ENCODE results near the gene PTPRN2.

The PTPRN2 gene

DNA sequence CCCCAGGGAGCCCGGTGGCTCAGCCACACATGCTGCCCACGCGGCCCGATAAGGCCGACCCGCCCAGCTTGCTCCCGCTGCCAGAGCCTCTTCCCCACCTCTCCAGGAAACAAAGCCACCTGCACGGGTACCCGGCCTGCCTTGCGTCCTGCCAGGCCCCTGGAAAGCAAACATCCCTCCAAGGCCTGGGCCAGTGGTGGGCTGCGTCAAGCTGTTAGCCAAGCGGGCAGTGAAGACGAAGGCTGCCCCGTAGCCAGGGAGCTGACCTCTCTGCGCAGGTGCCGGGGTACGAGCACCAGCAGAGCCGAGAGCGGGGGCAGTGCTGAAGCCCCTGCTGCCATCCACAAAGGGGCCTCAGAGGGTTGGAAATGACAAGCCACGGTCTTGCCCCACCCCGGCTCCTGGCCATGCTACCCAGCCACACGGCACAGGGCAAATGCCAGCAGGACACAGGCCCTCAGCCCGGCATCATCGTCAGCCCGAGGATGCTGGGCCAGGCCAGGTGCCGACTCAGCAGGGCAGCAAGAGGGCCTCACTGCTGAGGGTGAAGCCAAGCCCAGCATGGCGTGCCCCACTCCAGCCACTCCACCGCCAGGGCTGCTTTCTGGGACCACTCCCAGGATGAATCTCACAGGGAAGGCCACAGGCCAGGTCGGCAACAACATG is 140.0 kb downstream of the PTPRN2 start:
- in situ Hi-C loops (cut with MboI; ENCODE audit: low sequenced_read_pairs), result no loop called here

DNA sequence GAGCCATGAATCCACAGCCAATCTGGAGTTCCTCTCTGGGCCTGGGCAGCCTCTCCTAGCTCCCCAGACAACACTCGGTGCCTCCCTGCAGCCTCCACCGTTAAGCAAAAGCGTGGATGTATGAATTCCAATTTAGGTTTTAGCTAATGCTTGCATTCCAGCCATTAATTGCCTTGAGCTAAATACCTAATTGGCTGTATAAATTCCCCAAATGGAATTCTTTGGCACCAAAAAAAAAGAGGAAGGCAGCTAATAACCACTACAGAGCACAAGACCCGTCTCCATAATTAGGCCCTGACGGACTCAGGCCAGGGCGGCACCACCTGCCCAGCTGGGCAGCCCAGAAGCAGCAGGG is 140.5 kb downstream of the PTPRN2 start:
- in situ Hi-C loops (cut with MboI; ENCODE audit: low sequenced_read_pairs), result no loop called here

DNA sequence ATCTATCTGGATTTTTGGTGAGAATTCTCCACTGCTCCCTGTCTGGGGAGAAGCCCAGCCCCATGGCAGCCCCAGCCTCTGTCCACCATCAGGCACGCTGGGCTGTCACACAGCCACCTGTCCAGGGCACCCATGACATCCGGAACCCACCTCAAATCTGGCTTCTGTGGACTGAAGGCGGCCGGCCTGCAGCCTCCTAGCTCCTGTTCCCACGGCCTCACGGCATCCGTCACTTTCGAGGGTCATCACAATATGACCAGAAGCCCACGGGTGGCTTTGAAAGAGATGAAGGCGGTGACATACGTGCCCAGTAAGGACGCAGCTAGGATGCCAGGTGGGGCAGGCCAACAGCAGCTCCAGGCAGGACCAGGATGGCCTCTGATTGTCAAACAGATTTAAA is 140.9 kb downstream of the PTPRN2 start:
- in situ Hi-C loops (cut with MboI; ENCODE audit: low sequenced_read_pairs), result no loop called here

DNA sequence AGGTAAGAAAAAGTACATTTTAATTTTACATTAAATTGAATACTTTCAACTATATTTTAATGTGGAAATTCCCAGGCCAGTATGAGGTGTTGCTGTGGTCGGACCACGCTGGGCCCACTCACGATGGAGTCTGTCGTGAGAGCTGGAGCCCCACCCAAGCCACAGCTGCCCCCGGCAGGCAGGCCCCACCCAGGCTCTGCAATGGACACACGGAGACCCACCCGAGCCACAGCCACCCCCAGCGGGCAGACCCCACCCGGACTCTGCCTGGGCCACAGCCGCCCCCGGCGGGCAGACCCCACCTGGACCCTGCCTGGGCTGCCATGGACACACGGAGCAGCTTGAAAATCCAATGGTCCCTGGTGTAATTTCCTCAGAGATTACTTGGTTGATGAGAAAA is 141.3 kb downstream of the PTPRN2 start:
- in situ Hi-C loops (cut with MboI; ENCODE audit: low sequenced_read_pairs), result no loop called here

DNA sequence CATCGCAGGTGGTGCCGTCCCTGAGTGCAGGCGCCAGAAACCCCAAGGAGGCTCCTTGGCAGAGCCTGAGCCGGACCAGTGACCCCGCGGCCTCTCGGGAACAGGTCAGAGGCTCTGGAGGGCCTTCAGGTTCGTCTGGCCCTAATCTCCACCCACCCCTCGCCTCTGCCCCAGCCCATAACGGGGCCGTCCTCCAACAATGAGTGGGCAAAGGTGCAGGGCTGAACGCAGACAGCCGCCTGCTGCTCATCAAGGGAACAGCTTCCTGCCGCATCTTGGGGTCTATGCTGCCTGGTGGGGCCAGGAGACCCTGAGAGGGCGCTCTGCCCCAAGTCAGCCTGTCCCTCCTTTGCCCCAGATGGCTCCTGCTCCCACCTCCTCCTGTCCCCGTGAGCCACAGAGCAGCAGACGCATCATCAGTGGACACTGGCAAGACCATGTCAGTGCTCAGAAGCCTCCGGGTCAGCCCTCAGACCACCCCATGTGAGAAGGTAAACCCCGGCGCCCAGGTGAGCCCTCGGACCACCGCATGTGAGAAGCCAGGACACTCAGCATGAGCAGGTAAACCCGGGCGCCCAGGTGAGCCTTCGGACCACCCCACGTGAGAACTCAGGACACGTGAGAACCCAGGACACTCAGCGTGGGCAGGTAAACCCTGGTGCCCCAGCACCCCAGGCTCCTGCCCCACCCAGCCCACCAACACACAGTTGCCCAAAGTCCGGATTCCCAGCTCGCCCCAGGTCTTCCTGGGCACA is 142.0 kb downstream of the PTPRN2 start:
- in situ Hi-C loops (cut with MboI; ENCODE audit: low sequenced_read_pairs), result no loop called here

DNA sequence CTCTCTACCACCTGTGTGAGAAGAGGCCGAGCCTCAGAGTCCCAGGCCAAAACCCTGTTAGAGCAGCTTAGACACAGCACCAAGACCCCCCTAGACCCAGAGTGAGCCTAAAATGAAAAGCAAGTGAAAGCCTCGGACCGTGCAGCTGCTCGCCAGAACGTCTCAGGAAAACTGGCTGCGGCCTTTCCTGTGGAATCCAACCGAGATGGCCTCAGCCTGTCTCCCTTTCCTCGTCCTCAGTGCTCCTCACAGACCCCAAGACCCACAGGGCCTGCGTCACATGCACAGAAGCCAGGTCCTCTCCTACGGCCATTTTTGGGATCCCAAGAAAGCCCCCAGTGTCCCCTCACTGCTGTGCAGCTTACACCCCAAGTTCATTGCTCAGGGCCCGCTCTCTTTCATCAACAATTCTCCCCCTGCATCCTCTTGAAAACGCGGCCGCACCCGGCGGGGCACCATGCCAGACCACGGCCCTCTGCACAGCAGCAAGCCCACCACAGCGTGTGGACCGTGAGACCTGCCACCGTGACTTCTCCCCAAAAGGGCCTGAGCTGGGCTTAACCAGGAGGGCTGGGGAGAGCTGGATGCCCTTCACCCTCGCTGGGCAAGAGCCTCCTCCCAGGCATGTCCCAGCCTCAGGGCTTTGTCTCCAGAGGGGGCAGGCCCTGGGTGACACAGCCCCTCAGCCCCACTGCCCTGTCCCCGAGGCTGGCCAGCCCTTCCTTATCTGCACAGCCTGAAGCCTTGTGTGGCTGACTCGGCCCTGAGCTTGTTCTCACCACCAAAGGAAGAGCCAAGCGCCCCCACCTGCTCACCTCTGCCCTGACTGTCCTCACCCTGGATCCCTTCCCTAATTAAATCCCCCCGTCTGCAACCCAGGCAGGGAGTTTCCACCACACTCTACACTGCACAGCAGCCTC is 142.9 kb downstream of the PTPRN2 start:
- in situ Hi-C loops (cut with MboI; ENCODE audit: low sequenced_read_pairs), result no loop called here

DNA sequence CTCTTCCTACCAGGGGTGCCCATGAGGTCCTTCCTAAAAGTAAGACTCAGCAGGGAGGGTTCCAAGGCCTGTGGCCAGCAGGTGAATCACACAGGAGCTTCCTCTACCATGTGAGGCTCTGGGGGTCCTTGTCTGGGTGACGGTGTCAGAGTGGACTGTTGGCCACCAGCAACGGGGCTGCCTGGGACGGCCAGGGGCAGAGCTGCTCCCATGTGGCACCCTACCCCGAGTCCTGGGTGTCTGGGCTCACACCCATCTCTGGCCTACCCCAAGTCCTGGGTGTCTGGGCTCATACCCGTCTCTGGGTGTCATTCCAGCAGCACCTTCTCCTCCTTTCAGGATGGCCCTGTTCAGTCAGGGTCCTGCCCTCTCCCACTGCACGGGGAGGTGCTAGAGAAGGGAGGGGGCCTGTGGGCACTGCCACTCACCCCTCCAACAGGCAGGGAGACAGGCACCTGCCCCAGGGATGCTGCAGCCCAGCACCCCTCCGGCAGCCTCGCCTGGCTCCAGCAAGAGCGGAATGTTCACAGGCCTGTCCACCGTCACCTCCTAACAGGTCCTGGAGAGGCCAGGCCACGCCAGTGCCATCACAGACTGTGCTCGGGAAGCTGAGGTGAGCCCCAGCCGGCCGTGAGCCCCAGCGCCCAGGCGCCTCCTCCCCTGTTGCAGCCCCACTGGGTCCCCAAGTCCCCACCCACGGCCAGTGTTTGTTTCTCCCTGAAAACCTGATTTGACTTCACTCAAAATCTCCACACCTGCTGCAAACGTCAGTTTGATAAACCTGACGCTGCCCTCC is 143.7 kb downstream of the PTPRN2 start:
- in situ Hi-C loops (cut with MboI; ENCODE audit: low sequenced_read_pairs), result no loop called here

DNA sequence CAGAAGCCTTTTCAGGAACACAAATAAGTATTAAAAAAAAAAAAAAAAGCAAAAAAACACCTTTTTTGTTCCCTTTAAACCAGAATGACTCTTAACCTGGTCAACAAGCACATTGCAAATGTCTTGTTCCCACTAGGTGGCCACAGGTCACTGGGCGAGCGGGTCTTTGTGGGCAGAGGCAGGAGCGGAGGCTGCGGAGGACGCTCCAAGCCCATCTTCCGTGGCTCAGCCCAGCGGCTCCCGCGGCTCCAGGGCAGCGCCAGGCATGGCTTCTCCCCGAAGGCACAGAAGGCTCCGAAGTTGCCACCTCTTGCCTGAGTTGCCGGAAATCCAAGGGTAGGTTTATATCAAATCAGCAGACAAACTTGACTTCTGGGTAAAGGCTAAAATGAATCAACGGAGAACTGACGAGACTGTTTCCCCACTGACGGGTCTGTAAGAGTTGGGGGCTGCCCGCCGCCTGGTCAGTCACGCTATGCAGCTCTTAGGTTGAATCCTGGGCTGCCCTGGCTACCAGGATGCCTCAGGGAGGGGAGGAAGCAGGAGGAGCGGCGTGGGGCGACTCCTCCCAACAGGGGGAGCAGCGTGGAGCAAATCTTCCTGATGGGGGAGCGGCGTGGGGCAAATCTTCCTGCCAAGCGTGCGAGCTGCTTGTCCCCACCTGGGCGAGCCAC is 144.5 kb downstream of the PTPRN2 start:
- in situ Hi-C loops (cut with MboI; ENCODE audit: low sequenced_read_pairs), result no loop called here

DNA sequence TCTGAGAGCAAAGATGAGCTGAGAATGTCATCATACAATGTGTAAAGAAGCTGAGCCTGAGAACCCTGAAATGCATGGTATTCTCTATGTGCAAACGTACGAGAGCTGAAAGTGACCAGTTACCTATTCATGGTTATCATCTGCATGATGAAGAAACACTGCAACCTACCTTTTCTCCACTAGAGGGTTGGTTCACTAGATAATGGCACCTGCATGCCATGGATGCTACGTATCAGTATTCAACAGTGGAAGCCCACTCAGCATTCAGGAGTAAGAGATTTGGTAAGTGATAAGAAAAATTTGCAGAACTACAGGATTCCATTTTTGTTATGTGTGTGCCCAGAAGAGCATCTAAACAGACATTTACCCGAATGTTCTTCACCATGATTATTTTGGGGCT is 145.4 kb downstream of the PTPRN2 start:
- in situ Hi-C loops (cut with MboI; ENCODE audit: low sequenced_read_pairs), result no loop called here

DNA sequence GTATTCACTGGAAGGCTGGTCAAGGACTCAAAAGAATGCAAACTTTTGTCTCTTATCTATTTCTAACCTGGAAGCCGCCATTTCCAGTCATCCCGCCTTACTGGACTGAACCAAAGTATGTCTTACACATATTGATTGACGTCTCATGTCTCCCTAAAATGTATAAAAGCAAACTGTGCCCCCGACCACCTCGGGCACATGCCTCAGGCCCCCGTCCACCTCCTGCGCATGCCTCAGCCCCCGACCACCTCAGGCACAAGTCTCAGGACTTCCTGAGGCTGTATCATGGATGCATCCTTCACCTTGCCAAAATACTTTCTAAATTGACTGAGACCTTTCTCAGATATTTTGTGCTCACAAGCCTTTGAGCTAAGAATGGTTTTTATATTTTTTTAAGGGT is 148.6 kb downstream of the PTPRN2 start:
- in situ Hi-C loops (cut with MboI; ENCODE audit: low sequenced_read_pairs), result no loop called here

DNA sequence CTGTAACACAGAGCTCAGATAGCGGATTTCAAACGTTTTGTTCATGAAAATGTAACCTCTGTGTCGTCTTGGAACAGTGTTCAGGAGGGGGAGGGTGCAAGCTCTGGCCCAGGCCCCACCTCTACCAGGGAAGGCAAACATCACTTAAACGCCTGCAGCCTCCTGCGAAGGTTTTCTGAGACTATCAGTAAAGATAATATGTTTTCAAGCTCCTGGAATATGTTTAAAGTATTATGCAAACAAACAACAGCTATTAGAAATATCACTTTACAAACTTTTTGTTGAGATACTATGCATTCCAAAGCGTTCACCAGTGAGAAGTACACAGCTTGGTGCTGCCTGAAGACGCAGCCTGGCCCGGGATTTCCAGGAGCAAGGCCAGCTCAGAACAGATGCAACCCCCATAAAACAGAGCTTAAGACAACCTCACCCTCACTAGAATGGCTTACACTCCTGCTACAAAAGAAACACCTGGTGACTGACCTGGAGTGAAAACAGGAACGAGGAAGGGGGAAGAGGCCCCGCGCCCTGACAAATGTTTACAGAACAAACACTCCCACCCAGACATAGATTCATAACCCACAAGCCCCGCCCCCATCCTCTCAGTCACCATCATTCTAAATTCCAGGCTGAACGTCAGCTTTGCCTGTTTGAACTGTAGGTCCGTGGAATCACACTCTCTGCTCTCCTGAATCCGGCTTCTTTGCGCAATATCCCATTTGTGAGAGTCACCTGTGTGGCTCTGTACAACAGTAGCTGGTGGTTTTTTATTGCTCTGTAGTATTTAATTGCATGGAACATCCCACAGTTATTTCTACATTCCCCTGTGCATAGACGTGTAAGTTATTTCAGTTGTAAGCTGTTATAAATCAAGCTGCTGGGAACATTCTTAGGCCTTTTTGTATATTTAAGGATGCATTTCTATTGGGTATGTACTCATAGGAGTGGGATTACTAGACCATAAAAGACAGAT is 155.0 kb downstream of the PTPRN2 start:
- in situ Hi-C loops (cut with MboI; ENCODE audit: low sequenced_read_pairs), result no loop called here

DNA sequence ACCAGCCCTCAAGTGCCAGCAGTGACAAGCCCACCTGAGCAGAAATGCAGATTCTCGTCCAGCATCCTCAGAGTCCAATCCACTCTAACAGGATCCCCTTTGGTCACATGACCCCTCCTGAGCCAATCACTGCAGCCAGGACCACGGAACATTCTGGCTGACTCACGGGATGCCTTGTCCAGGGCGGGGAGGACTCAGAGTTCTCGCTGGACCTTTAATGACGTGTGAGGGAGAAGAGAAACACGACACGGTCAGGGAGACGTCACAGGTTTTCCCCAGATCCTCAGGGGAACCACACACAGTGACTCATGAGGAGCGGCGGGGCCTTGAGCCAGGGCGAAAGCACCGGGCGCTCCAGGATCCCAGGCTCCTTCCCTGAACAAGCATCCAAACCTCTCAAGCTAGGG is 155.7 kb downstream of the PTPRN2 start:
- in situ Hi-C loops (cut with MboI; ENCODE audit: low sequenced_read_pairs), result no loop called here

DNA sequence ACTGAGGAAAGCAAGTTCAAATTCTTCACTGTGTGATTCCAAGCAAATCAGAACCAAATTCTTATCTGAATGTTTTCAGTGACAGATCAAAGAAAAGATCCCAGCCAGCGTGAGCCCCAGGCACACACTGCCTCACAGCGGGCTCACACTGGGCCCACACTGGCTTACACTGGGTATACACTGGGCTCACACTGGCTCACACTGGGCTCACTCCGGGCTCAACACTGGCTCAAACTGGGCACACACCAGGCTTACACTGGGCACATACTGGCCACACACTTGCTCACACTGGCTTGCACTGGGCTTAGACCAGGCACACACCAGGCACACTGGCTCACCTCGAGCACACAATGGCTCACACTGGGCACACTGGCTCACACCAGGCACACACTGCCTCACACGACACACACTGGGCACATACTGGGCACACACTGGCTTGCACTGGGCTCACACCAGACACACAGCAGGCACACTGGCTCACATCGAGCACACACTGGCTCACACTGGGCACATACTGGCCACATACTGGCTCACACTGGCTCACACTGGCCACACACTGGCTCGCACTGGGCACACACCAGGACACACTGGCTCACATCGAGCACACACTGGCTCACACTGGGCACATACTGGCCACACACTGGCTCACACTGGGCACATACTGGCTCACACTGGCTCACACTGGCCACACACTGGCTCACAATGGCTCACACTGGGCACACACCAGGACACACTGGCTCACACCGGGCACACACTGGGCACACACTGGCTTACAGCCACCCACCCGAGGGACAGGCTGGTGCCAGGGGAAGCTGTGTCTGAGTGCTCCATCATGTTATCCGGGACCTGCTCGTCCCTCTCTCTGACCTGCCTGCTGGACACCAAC is 156.3 kb downstream of the PTPRN2 start:
- in situ Hi-C loops (cut with MboI; ENCODE audit: low sequenced_read_pairs), result no loop called here

DNA sequence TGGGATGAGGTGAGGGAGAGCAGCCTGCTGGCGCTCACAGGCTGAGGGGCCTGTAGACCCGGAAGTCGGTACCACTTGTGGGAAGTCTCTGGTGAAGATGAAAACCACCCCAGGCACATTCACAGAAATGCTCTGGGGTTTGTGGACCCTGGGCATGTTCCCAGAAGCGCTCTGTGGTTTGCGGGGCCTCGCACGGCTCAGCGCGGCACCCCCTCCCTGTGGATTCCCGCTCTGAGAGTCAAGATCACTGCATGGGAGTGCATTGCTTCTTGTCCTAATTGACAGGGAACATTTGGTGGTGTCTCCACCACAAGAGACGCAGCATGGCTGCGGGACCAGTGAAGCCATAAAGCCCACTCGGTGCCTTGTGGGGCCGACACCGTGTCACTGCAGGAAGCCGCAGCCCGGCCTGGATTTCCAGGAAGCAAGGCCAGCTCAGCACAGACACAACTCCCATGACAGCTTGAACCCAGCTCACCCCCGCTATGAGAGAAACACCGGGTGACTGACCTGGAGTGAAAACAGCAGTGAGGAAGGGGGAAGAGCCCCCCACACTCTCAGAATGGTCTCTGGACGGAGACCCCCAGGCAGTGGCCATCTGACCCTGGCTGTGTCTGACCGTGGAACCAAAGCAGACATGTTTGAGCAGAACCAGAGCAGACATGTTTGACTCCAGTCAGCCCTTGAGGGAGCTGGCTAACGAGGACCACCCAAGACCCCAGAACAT is 157.2 kb downstream of the PTPRN2 start:
- in situ Hi-C loops (cut with MboI; ENCODE audit: low sequenced_read_pairs), result no loop called here

DNA sequence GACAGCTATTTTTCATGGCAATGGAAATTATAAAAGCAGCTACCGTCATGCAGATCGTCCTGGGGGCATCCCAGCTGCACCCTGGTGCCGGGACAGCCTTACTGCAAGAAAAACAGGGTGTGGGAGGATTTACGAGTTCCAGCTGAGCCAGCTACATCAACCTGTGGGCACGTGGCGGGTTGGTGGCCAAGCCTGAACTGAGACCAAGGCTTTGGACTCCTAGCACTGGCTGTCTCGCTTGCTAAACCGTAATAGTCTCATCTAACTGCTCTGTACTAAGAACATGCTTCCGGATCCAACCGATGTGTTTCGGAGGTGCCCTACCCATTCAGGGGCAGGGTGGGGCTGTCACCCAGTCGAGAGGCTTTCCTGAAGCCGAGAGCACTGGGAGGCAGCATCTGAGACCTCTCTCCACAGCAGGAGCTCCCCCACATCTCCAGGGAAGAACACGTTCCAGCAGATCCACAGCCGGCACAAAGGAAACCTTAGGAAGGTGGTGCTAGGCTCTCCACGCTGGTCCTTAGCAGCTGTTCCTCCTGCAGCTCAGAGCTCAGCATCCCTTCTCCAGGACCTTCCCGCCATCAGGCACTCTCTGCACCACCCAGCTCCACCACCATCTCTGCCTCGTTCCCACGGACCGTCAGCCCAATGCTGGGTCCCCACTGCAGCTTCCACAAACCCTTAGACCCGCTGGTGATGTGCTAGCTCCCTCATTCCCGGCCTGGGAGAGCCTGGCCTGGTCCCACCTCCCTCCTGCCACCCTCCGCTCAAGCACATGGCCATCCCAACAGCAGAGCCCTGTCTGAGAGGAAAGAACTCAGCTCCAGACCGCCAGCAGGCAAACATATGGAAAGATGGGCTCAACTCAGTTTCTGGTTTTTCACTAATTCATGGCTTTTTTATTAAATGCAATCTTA is 158.5 kb downstream of the PTPRN2 start:
- in situ Hi-C loops (cut with MboI; ENCODE audit: low sequenced_read_pairs), result no loop called here

DNA sequence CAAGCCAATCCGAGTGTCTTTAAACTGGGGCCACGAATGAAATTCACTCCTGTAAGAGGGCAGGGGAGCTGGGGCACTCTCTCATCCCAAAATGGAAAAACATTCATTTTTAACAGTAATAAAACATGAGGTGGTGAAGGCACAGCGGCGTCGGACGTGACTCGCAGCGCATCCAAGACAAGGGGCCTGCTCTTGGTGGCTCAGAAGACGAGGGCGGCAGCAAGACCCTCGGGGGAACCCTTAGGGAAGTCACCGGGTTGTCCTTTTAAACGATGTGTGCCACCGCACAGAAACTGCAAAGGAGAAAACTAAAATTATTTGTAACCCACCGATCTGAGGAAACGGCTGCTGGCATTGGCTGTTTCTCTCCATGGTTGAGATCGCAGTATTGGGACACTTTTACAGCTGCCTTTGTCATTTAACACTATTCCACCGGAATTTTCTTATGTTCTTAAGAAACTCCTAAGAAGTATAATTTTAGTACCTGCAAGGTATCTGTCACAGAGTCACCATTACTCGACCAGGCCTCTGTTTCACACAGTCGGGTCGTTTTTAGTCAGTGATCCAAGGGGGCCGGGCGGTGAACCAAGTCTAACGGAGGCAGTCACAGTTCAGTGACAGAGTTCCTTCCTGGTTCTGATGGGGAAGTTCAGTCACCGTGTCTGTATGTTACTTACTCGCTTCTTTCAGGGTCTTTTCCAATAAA is 159.3 kb downstream of the PTPRN2 start:
- in situ Hi-C loops (cut with MboI; ENCODE audit: low sequenced_read_pairs), result no loop called here

Measured in hTERT RPE-1 (cell line).